GM20431 (cell line): ENCODE results near the gene TTLL11.
"Not testable (repeated sequence)": the region's sequence is repeated elsewhere in the genome, so short reads cannot be mapped to it uniquely, and the experiment has no call there.

ENCODE experiments used
- in situ Hi-C: fragments of 300-500 bp; cut with MseI, MboI; formaldehyde crosslinking; loops from one replicate; pipeline ENCODE4 v1.15.0; 2020; ENCODE audit warnings: low sequenced_read_pairs; ENCODE audit not compliant: unreplicated experiment

TTLL11 gene

DNA sequence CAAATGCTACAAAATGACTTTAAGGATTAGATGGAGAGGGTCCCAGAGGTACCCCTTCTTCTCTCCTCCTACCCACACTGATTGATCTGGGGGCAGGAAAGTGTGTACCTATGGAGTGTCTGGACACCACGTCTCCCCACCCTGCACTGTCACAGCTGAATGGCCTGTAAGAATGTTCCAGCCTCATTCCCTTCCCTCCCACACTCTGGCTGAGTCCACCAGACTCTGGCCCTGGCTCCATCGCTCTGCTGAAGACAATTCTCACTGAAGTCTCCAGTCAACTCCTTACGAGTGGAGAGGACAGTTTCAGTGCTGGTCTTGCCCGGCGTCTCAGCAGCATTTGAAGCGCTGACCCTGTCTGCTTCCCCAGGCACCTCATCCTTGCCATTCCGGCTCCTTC lies 105.8 kb downstream of the TTLL11 start:
- in situ Hi-C loops, result no loop called here

DNA sequence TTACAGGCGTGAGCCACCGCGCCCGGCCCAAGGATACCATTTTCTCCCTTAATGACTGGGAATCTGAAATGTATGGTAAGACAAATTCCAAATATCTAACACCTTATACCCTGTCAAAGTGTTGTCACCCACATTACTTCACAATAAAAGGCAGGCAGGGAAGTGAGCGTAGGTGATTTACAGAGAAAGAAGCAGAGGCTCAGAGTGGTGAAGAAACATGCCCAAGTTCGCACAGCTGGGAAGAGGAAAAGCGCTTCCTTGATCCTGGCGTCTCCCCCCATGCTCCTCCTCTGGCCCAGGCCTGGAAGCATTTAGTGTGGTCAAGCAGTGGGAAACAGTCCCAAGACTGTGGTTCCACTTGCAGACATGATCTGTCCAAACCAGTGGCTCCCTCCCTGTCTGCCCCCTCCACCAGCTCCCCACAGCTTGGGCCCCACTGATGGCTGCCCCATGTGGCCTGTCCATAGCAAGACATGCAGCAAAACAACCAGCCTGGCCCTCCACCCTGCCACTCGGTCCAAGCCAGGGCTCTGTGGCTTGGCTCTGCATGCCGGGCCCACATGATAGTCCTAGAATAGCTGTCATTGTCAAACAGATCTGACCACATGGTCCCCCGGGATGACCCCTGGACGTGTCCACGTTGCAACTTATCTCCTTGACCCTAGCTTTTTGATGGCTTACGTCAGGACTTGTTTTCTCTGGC lies 107.2 kb downstream of the TTLL11 start:
- in situ Hi-C loops, result no loop called here

DNA sequence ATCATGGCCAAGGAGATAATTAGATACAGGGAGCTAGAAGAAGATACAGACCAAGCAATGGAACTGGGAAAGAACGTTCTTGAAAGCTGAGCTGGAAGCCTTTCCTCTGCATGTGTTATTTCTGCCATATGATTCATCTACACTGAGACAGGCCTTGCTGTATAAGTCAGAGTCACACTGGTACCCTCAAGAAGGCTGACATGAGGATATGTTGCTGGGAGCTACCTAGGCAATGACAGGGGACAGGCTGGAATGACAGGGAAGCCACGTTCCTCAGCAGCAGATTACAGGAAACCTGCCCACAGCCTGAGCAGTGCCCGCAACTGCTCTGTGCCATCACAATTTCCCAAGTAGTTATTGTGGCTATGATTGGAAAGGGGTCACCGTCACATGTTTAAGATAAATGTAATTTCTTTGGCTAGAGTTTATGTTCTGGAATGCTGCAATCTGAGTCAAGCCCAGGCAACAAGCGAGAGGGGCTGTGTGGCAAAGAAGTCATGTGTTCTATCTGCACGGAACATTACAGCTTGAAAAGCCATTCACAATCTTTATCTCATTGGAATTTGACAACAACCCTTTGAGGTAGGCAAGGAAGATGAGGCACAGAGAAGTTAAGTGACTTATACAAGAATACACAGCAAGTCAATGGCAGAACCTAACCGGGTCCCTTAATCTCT lies 108.2 kb downstream of the TTLL11 start:
- in situ Hi-C loops, result no loop called here

DNA sequence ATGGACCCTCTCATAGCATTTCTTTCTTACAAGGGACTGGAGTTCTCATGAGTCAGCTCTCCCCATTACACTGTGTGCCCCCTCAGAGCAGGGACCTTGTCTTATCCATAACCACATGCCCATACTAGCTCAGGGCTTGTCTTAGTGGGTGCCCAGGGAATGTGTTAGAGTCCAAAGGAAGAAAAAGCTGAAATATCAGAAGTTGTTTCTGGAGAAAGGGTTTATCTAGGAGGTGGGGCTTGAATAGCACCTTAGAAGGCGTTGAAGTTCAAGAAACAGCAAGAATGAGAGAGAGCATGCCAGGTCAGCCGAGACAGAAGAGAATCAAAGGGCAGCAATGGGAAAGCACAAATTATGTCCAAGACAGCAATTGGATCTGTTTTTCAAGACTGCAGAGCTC lies 109.4 kb downstream of the TTLL11 start:
- in situ Hi-C loops, result no loop called here

DNA sequence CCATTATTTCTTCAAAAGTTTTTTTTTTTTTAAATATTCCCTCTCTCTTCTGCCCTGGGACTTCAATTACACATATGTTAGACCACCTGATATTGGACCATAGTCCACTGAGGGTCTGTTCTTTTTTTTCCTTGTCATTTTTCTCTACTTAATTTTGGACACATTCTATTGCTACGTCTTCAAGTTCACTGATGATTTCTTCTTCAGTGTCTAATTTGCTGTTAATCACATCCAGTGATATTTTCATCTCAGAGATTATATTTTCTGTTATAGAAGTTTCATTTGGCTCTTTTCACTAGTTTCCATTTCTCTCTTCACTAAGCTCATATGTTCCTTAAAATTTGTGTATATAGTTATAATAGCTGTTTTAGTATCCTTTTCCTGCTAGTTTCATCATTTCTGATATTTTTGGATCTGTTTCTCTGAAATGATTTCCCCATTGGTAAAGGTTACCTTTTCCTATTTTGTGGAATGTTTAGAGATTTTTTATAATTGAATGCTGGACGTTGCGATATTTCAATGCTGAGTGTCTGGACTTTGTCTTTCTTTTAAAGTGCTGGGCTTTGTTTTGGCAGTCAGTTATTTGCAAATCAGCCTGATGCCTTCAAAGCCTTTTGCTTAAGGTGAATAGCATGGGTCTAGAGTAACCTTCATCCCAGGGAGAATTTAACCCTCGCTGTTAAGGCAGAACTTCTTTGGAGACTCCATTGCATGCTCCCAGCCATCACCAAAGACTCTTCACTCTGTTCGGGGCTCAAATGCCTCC lies 111.8 kb downstream of the TTLL11 start:
- in situ Hi-C loops, result no loop called here

DNA sequence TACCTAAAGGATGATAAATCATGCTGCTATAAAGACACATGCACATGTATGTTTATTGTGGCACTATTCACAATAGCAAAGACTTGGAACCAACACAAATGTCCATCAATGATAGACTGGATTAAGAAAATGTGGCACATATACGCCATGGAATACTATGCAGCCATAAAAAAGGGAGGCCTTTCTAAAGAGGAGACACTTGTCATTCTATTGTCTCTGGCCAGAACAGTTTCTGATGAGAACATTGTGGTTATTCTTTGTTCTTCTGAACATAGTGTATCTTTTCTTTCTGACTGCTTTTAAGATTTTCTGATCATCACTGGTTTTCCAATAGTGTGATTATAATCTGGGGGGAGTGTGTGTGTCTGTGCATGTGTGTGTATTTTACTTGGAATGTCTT lies 112.4 kb downstream of the TTLL11 start:
- in situ Hi-C loops, result not testable (repeated sequence)

DNA sequence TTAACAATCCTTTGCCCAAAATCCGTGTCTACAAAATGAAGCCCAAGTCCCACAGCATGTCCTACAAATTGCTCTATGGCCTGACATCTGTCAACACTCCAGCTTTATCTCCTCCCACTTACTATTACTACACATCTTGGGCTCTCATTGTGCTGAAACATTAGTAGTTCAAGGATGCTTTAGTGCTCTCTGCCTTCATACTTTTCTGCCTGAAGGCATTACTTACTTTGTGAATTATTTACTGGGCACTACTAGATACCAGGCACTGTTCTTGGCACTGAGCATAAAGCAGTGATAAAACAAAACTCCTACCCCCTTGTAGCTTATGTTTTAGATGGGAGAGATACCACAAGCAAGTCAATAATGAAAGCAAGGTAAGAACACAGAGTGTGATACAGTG lies 113.4 kb downstream of the TTLL11 start:
- in situ Hi-C loops, result no loop called here

DNA sequence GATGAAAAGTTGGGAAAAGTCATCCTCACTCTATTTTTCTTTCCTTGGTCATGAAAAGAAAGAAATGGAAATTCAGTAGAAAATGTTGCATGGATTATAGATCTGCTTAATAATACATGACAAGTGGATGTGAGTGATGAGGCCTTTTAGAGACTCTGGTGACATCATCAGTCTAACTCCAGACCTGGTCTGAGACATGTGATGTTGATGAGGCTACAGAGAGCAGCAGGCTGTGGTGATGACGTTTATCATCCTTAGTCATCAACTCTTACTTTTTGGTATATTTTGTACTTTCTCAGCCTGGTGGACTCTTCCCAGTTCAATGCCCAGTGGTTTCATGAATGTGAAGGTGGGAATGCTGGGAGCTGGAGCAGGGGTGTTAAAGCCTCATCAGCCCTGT lies 116.4 kb downstream of the TTLL11 start:
- in situ Hi-C loops, result no loop called here

DNA sequence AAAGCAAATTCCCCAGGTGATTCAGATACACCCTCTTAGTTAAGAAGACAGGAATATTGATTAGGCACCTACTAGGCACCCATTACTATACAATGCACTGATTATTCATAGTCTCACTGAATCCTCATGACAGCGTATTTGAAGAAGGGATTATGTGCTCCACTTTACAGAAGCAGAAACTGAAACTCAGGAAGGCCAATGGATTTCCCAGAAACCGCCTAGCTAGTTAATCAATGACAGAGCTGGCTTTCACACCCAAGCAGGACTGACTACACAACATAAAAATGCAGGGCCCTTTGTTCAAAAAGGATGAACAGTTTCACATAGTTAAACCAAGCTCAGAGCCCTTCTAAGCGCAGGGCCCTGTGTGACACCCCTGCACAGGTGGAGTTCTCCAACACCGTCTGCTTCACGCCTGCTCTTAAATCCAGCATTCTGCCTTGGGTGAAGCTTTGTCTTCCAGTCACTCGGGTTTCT lies 117.3 kb downstream of the TTLL11 start:
- in situ Hi-C loops, result no loop called here

DNA sequence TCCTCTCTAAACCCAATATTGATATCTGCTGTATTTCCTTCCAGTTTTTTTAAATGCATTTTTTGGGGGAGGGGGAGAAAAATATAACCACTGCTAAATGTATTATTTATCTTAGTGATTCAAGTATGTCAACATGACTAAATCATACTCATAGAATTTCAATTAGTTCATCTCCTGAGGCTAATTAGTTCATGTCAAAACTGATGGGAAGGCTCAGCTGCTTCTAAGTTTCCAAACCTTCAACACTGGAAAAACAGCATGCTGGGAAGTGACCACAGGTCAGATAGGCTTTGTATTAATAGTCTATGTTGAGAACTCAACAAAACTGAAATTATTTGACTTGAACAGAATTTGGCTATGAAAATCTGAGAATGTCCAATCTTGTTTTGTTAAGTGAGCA lies 118.7 kb downstream of the TTLL11 start:
- in situ Hi-C loops, result no loop called here

DNA sequence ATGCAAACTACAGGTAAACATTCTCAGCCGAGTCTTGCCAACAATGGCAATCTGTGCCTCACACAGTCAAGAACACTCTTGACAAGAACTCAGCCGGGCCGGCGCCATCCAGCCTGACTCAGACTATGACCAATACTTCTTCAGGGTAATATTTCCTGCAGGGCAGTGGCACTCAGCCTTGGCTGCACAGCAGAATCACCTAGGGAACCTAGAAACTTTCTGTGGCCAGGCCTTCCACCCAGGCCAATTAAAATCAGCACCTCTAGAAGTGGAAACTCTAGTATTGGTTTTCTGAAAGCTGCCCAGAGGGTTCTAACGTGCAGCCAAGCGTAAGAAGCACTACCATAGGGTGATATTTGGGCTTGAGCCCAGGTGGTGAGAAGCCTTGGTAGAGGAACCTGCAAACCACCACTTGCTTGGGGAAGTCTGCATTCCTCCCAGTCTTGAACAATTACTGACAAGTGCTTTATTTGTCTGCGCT lies 120.6 kb downstream of the TTLL11 start:
- in situ Hi-C loops, result no loop called here

DNA sequence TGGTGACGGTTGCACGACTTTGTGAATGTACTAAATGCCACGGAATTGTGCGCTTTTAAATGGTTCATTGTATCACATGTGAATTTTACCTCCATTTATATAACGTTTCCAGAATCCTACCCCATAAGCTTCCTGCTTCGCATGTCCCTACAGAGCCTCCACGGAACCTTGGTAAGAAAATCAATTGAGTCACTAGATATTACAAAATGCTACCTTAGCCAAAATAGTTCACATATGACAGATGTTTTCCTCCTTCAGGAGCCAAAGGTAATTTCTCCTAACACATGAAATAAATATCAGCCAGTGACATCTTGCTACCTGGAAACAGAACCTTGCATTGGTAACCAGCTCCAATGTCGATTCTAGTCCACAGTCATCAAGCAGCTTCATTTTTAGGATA lies 125.1 kb downstream of the TTLL11 start:
- in situ Hi-C loops, result no loop called here

DNA sequence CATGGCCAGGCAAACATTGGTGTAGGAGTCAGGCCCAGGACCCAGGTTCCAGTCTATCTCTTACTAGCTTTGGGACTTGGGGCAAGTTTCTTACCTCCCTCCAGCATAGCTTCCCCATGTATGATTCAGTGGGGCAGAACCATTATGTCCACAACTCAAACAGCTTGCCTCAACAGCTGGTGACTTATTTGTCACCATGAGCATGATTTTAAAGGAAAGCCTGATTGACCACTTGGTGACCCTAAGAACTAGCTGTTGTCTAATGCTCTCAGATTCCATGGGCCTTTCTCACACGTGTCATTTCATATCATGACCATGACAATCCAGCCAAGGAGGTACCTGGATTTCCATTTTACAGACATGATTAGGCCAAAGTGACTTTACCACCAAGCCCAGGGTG lies 126.4 kb downstream of the TTLL11 start:
- in situ Hi-C loops, result no loop called here

DNA sequence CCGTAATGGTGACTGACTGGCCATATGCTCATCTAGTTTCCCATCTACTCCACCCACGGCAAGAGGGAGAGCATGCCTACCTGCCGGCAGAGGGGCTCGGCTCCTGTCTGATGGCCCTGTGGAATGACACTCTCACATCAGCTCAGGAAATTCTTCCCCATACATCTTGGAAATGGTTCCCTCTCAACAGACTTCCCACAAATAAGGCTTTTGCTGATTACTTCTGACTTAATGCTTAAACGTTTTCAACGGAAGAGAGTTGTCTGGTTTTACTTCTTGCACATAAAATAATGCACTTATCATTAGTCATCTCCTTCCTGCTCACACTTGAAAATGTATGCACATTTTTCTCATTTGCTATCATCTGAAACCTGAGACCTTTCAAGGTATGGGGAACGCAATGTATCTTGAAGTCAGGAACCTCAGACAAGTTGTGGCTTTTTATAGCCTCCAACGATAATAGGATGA lies 129.5 kb downstream of the TTLL11 start:
- in situ Hi-C loops, result no loop called here

DNA sequence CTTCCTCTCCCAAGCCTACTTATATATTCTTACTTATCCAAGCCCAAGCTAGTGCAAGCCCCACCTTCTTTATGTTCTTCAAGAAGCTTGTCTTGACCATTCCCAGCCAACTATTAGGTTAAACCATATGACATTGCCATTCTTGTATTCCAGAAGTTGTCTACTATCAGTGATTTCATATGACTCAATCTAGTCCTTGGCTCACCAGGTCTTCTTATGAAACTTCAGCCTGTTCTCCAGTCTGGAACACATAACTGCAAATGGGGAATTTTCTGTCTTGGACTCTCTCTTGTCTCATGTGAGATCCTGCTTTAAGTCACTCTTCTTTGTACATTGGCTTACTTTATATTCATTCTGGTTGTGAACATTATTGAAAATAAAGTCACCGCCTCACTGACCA lies 130.7 kb downstream of the TTLL11 start:
- in situ Hi-C loops, result no loop called here

DNA sequence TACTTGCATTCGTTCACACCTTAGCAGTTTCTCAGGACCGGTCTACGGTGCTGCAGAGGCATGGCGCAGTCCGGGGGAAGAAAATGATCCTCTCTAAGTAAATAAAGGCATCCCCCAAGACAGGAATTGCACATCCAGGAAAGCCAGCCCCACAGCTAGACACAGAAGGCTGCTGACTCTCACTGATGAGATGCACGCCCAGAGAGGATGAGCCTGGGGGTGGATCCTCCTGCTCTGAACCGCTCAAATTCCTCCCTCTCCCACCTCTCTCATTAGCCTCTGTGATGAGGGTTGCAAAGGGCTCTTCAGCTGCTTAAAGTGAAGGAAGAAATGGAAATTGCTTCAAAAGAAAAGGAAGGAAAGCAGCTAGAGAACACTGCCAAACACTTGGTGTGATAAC lies 132.4 kb downstream of the TTLL11 start:
- in situ Hi-C loops, result no loop called here

DNA sequence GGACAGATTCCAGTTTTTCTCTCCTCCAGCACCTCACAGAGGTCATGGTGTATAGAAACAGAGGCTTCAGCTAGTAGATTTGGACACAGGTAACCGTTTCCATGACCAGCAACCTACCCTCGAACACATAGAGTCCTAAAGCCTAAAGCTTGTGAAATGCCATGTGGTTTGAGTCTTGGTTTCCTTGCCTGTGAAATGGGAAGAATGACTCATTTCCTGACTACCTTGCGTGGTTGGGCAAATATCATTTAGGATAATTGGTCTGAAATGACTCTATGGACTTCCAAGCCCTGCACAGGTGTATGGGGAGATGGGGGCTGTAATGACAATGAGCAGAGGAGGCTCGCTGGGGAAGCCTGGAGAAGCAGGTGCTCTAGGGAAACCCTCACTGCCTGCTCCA lies 134.6 kb downstream of the TTLL11 start:
- in situ Hi-C loops, result no loop called here

DNA sequence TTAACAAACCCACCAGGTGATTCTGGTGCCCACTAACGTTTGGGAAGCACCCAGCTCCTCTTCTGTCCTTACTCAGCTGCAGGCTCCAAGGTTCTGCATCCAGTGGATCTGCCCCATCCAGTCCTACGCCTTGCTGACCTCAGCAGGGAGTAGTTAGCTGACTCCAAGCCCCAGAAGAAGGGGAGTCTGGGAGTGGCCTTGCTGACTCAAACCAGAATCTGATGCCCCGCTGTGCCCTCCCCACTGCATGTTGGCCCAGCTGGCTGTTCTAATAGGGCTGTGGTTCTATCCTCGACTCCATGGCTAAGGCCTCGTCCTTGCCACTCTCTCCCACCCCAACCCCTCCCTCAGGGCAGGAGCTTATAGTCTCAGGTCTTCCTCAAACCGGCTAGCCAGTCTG lies 136.3 kb downstream of the TTLL11 start:
- in situ Hi-C loops, result no loop called here

DNA sequence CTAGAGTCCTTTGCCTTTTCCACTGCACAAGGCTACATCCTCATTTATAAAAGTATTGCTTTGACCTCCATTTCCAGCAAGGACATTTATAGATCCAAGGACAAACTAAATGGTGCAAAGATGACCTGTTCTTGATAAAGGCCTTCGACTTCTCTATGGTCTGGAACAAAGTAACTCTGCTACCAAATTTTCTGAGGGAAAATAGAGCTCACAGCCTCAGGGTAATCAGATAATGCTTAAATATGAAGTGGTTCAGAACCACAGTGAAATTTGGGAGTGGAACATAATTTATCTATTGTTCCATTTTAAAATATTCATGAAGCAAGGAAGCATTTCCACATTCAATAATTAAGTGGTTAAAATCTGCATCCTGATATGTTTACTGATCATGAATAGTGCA lies 137.5 kb downstream of the TTLL11 start:
- in situ Hi-C loops, result no loop called here

DNA sequence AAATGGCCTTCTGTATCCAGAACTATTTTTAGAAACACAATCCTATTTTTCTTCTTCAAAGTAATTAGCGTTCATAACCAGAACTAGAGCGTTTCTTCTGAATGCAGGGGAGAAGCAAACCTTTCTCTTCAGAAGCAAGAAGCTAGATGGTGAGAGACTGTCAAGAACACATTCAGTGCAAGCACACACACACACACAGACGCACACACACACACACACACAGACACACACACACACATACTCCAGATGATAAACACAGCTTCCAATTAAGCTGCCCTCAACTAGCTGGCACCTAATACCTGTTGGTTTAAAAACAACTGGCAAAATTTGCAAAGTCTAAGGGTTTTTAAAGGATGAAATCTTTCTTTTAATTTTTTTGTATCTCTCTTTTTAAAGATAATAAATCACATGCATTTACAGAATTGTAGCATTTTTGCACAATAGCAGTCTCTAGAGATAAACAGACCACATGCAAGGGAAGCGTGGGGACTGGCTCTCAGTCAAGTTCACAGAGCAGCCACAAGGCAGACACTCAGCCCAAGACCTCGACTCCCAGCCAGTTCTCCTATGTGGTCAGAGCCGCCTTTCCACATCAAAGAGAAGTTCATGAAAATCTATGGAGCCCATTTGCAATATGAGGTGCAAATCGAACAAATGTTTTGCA lies 138.5 kb downstream of the TTLL11 start:
- in situ Hi-C loops, result no loop called here
